ENCODE measurements around the gene AKR1C1.
"Not testable (repeated sequence)": the region's sequence is repeated elsewhere in the genome, so short reads cannot be mapped to it uniquely, and the experiment has no call there.

AKR1C1 gene

DNA sequence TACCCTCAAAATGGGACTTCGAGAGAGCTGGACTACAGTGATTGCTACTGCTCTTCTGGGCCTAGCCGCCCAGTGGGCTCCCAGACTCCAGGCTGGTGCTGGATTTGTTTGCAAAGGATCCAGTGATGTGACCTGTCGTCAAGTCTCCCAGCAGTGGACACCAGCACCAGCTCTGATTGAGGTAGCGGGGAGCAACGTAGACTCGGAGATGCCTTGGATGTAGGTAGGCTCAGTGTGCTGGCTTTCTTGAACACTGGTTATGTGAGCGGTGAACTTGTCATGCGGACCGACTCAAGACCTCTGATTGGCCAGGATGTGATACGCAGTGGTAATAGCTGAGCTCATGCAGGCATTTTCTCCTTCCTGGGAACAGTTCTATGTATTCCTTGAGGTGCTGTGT lies 21.0 kb downstream of the AKR1C1 start:
- DNase-seq, result no peak

DNA sequence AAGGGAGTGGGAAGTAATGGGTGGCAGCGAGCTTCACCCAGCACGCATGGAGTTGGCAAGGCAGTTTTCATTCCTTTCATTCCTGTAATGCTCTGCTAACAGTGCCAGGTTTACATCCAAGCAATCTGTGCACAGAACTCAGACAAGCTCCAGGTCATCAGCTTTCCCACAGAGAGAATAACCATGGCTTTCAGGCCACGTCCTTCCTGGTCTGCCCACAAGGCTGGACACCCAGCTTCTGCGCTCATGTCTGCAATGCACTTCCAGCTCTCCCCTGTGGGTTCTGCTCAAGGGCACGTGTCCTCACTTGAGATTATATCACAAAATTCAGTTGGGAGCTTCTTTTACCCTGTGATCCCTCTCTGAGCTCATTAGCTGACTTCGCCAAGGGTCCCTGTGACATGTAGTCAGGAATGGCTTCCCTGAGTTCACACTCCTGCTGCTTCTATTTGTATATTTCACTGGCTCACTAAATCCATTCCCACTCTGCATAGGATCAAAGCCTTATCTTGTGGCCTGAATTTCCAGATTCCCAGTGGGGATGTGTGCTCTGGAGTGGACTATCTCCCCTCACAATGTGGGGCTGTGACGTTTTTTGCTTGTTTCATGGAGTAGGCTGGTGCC lies 21.9 kb downstream of the AKR1C1 start:
- no peak for DNase-seq

- not testable (repeated sequence) for DNase-seq
Measured at GRCh38 chr10:4988000-4988641, 24.9 kb downstream of the AKR1C1 start.

DNA sequence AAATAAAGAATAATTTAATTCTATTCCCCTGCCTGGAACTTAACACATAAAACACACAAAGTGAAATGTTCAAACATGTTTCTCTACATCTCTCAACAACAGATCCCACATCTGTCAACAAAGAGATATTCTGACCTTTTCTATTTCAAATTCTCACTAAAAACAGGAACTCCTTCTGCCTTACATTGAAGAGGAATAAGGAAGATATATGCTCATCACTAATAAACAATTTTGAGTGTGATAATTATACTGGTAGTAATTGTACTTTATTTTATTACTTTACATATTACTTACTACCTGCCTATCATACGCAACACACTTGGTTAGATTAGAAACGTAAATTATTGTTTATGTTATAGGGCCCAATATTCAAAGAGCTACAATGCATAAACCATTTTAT lies 27.0 kb downstream of the AKR1C1 start:
- DNase-seq, result no peak

- not testable (repeated sequence) for DNase-seq
Measured at GRCh38 chr10:4991463-4991862, 28.2 kb downstream of the AKR1C1 start.

DNA sequence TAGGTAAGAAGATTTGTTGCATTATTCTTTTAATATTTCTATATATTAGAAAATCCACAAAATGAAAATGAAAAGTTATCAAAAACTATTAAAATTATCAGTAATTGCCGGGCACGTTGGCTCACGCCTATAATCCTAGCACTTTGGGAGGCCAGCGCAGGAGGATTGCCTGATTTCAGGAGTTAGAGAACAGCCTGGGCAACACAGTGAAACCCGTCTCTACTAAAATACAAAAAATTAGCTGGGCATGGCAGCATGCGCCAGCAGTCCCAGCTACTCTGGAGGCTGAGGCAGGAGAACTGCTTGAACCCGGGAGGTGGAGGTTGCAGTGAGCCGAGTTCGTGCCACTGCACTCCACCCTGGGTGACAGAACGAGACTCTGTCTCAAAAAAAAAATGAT lies 29.3 kb downstream of the AKR1C1 start:
- DNase-seq, result not testable (repeated sequence)

DNA sequence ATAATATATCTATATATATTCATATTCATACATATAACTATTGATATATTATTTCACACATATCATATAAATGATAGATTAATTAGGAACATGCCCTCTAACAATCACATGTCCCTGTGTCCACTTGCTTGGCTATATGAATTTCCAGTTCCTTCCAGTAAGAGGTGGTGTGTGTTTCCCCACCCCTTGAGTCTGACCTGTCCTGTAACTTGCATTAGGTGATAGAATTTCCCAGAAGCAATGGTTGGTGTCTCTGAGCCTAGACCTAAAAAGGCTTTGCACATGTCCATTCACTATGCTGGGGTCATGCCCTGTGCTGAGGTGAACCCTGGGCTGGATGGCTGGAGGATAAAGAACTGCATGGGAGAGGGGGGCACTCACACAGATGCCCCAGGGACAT lies 31.0 kb downstream of the AKR1C1 start:
- not testable (repeated sequence) for DNase-seq

DNA sequence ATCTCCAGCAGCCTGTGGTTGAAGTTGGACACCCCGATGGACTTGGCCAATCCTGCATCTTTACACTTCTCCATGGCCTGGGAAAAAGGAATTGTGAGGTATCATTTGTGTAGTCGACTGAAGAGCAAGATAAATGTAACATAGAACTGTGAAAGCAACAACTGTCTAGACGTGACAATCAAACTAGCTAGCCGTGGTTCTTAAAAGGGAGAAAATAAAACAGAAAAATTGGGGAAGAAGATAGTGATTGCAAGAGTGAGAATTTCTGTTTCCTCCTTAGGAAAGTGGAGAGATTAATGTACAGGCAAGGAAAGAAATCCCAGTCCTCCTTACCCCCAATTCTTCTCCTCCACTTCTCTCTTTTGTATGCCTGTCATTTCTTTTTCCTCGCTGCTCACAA lies 35.5 kb downstream of the AKR1C1 start:
- no peak for DNase-seq

DNA sequence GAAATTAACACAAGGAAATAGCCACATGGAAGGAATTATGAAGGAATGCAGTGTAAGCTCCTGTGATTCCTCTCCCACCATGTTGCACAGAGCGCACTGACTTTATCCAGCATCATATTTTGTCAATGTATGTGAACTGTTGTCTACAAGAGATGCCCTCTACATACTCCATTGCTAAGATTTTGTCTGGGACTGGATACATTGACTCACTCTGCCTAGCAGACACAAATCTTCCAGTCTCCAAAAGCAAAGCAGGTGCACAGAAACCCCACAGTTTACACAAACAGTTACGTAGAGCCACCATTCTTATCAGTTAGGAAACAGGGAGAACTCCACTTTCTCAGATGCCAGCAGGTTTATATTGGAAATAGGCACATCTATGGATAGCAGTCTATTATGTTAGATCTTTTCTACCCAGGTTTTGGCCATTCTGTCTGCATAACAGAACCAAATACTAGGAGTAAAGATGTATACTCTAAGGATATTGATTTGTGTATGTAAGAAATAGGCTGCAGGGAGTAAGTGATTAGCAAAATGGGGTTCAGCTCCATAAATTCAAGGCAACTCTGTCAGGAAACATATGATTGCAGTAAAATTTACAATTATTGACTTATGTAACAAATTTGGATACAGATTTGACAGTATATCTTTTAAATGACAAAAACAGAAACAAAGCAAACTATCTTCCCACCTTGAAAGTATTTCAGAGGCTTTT lies 39.0 kb downstream of the AKR1C1 start:
- DNase-seq, result no peak

DNA sequence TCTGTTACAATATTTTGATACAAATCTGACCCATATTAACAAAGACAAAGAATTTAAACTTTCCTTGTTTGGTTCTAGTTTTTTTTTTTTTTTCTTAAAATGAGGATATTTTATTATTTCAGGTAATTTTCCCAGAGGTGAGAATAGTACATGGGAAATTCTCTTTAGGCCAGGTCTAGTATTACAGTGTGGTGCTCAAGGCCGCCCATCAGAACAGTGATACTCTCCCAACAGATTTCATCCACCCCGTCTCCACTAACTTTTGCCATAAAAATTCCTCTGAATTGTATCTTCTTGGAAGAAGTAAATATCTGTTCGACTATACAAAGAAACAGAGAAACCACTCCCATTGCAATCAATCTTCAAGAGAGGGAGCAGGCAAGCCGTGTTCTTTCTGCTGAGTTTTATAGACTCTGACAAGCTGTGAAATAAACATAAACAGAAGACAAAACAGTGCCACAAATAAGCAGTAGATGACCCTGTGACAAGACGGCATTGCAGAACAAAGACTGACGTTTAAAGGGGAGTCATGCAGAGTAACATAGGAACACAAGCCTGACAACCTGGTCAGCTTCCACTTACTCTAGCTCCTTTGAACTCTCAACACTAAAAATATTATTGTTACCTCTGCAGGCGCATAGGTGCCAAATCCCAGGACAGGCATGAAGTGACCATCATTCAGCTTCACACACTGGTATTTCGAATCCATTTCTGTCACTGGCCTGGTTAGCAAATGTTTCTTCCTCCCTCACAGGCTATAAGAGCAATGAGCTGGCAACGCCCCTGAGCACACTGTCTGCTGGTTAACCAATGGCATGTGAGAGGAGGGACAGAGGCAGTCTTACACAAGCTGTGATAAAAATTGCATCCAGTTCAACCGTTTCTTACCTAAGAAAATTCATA lies 40.2 kb downstream of the AKR1C1 start, which contains the start of gene AKR1C2:
Gene AKR1C2, minus strand, starts transcription at position 731 of the 903 bp plus-strand sequence. Its CDS starts 22 bp downstream, at position 709.
- not testable (repeated sequence) for DNase-seq

- DNase-seq, result not testable (repeated sequence)
Measured at GRCh38 chr10:5004030-5004385, 40.8 kb downstream of the AKR1C1 start.

- DNase-seq, result not testable (repeated sequence)
Measured at GRCh38 chr10:5004501-5004900, 41.3 kb downstream of the AKR1C1 start.

GRCh38 chr10:5008857-5009548 lies 45.8 kb downstream of the AKR1C1 start:
- not testable (repeated sequence) for DNase-seq

- not testable (repeated sequence) for DNase-seq
Measured at GRCh38 chr10:5010043-5010442, 46.8 kb downstream of the AKR1C1 start.

DNA sequence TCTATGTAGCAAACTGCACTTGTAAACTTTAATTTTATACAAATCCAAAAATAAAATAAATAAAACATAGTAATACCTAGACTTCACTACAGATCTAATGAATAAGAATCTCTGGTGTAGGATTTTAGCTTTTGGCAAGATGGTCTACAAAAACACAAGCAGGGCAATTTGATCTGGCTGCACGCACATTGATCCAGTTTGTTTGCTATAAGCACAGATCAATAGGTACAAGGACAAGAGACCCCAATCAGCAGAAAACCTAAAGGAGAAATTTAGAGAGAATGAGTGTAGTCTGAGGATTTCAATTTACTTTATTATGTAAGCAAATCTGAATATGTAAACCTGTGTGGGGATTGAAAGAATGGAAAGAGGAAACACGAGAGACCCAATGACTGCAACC lies 48.2 kb downstream of the AKR1C1 start:
- DNase-seq, result not testable (repeated sequence)

GRCh38 chr10:5012595-5012994 lies 49.4 kb downstream of the AKR1C1 start:
- DNase-seq, result no peak

GRCh38 chr10:5013385-5013784 lies 50.2 kb downstream of the AKR1C1 start:
- DNase-seq, result no peak

GRCh38 chr10:5014200-5014910 lies 51.1 kb downstream of the AKR1C1 start:
- DNase-seq, result not testable (repeated sequence)

DNA sequence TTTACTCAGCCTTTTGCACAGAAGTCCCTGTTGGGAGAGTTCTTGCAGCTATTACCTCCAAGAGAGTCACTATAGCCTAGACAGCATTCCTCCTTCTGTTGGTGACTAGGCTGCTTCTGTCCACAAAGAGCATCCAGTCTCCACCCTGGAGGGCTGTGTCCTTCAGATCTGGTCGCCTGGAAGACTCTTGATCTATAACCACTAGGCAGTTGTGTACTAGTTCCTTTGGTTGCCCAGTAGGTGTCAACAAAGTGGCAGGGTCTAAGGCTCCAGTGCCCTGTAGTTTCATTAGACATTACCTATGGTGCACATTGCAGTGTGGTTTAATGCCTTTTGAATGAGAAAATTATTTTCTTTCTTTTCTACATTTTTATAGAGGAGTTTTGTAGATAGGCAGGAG lies 51.7 kb downstream of the AKR1C1 start:
- no peak for DNase-seq

DNA sequence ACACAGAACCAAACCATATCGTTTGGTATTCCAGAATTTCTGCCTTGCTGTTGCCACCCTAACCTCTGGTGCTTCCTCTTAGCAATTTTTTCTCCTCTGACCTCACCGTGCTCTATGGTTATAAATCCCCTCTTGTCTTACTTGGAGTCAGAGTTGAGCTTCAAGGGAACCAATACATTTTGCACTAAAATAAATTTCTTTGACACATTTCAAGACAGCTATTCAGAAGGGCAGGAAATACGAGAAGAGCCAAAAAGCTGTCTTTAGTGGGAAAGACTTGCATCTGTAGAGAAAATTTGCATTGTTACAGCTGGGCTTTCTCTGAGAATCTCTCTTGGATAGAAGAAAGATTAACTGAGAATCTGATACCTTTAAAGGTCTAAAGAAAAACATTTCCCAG lies 54.9 kb downstream of the AKR1C1 start:
- no peak for DNase-seq

DNA sequence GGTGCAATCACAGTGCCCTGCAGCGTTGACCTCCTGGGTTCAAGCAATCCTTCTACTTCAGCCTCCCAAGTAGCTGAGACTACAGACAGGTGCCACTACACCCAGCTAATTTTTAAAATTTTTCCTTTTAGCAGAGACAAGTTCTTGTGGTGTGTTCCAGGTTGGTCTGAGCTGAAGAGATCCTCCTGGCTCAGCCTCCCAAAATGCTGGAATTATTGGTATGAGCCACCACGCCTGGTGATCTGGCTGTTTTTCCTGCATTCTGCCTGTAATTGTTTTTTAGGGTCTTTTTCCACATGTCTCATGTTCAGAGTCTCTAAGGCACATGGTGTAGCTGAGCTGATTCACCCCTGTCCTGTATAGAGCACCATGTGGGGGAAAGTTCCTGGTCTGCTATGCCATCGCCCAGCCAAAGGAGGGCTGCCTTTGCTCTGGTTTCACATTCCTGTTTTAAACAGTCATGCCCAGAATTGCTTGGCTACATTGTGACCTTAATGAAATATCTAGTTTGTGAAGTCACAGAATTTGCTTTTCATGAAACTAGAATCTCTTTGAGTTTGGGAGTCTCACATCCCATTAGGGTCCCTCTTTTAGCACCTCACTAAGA lies 55.6 kb downstream of the AKR1C1 start:
- not testable (repeated sequence) for DNase-seq
